ENCODE measurements around the gene EPB41L1. TPM values are rescaled to one million over a fixed set of nuclear protein-coding genes. Genes with fewer than 3 reads are reported as not detected.

EPB41L1 gene
- total RNA-seq, 1 experiment from 2014 or later: 38.7 TPM

- ChIA-PET POLR2A (no interaction called here), CTCF (interaction anchor here (0.7 to 4.8 kb wide), 11 partner anchors 10 to 246 kb away, joined by 3 to 93 read pairs (median 6); partner anchors contain the start of gene SCAND1)
- no peaks in the 10 kb centered on the region for H3K36me3 Mint-ChIP-seq
- H3K4me3 Mint-ChIP-seq: no peak overlapping the region
- DNase-seq (ENCODE audit: low spot score) (no peak), ATAC-seq (no peak)
- TF ChIP-seq ETV6 (CRISPR knock-in tag; IDR thresholded peaks at IDR 0.05): no peak
- TF ChIP-seq MAX (CRISPR knock-in tag; IDR thresholded peaks at IDR 0.05): no peak
- TF ChIP-seq PREB (CRISPR knock-in tag; IDR thresholded peaks at IDR 0.05; ENCODE audit: borderline replicate concordance): no peak
- no peak for TF ChIP-seq RORB (CRISPR knock-in tag; IDR thresholded peaks at IDR 0.05)
- TF ChIP-seq E2F4 (CRISPR knock-in tag; IDR thresholded peaks at IDR 0.05; ENCODE audit: borderline replicate concordance, low read depth): no peak
- no peak for TF ChIP-seq ZNF416 (CRISPR knock-in tag; IDR thresholded peaks at IDR 0.05)
- no peak for TF ChIP-seq TP53 (CRISPR knock-in tag; IDR thresholded peaks at IDR 0.05)
- TF ChIP-seq USF1 (CRISPR knock-in tag; IDR thresholded peaks at IDR 0.05): no peak
- TF ChIP-seq ATF1 (CRISPR knock-in tag; IDR thresholded peaks at IDR 0.05): no peak
- TF ChIP-seq MXD4 (CRISPR knock-in tag; IDR thresholded peaks at IDR 0.05; ENCODE audit: borderline replicate concordance): no peak
- TF ChIP-seq MLX (CRISPR knock-in tag; IDR thresholded peaks at IDR 0.05): no peak
- no peak for TF ChIP-seq TCF7 (CRISPR knock-in tag; IDR thresholded peaks at IDR 0.05; ENCODE audit: low read depth)
- no peak for TF ChIP-seq TEAD1 (CRISPR knock-in tag; IDR thresholded peaks at IDR 0.05)
- TF ChIP-seq ATF6 (CRISPR knock-in tag; IDR thresholded peaks at IDR 0.05): no peak
- TF ChIP-seq ZNF138 (CRISPR knock-in tag; conservative IDR thresholded peaks at IDR 0.05): no peak
- no peak for TF ChIP-seq GTF2I (CRISPR knock-in tag; conservative IDR thresholded peaks at IDR 0.05)
- TF ChIP-seq ELF4 (CRISPR knock-in tag; IDR thresholded peaks at IDR 0.05; ENCODE audit: low read depth): no peak
- TF ChIP-seq NR3C1 (CRISPR knock-in tag; conservative IDR thresholded peaks at IDR 0.05; ENCODE audit: low read depth): no peak
- H3K27me3 Mint-ChIP-seq (ENCODE audit: low read depth): no peaks in the 10 kb centered on the region
- H3K9me3 Mint-ChIP-seq: no peaks in the 10 kb centered on the region
- peaks cover 4% of the 10 kb centered on the region for H3K4me1 Mint-ChIP-seq
- no peak overlapping the region for H3K27ac Mint-ChIP-seq
Observed at GRCh38 chr20:36200451-36200850, 45.9 kb downstream of the EPB41L1 start.

- ATAC-seq: no peak
- CTCF ChIA-PET: interaction anchor here (2.1 to 4.8 kb wide), 4 partner anchors 44 to 235 kb away, joined by 12 to 93 read pairs (median 30); no protein-coding TSS in a partner anchor
- Mint-ChIP-seq H3K36me3 (no peaks in the 10 kb centered on the region), H3K4me3 (no peak overlapping the region), H3K27ac (no peak overlapping the region), H3K4me1 (peaks cover 4% of the 10 kb centered on the region), H3K27me3 (ENCODE audit: low read depth) (no peaks in the 10 kb centered on the region), H3K9me3 (no peaks in the 10 kb centered on the region)
- DNase-seq (ENCODE audit: low spot score): no peak
- POLR2A ChIA-PET: no interaction called here
- TF ChIP-seq CREB1 (CRISPR knock-in tag; IDR thresholded peaks at IDR 0.05) (no peak), NFATC4 (CRISPR knock-in tag; IDR thresholded peaks at IDR 0.05) (no peak), ETV6 (CRISPR knock-in tag; IDR thresholded peaks at IDR 0.05) (no peak), E2F5 (CRISPR knock-in tag; IDR thresholded peaks at IDR 0.05) (no peak), SMAD4 (CRISPR knock-in tag; IDR thresholded peaks at IDR 0.05) (no peak), ZNF263 (CRISPR knock-in tag; IDR thresholded peaks at IDR 0.05; ENCODE audit: low read depth) (no peak), IRF2 (CRISPR knock-in tag; IDR thresholded peaks at IDR 0.05; ENCODE audit: borderline replicate concordance, low read depth) (no peak), ZNF317 (CRISPR knock-in tag; IDR thresholded peaks at IDR 0.05; ENCODE audit: borderline replicate concordance, low read depth) (no peak), NFYB (CRISPR knock-in tag; conservative IDR thresholded peaks at IDR 0.05; ENCODE audit: low read depth) (no peak), ERG (CRISPR knock-in tag; IDR thresholded peaks at IDR 0.05) (no peak), ELF4 (CRISPR knock-in tag; IDR thresholded peaks at IDR 0.05; ENCODE audit: low read depth) (no peak)
Observed at GRCh38 chr20:36201198-36201597, 46.7 kb downstream of the EPB41L1 start.
